Endothelial cell of umbilical vein (primary cell): Measurements from ENCODE around the gene SRGN. TPM values are rescaled to one million over a fixed set of nuclear protein-coding genes. Genes with fewer than 3 reads are reported as not detected.

Source experiments
- BruUV-seq: library from RNA; stranded (reverse); fragments of 400-500 nt; replicated peaks from 2 replicates; lab custom pipeline; 2021; lab: Mats Ljungman, UMichigan
- CTCF ChIA-PET: fragments of 300-600, 350-600 bp; sonication (Branson Sonifier 250); formaldehyde crosslinking; loops from one replicate; lab custom pipeline; 2021; ENCODE audit warnings: antibody characterized with exemption, inconsistent platforms; lab: Charles Lee
- POLR2A ChIA-PET: fragments of 300-600, 350-600 bp; sonication (Branson Sonifier 250); formaldehyde crosslinking; loops from one replicate; lab custom pipeline; 2021; ENCODE audit warnings: antibody characterized with exemption, inconsistent platforms; lab: Charles Lee
- DNase-seq: peaks from one replicate; pipeline ENCODE4 v3.0.0-alpha.2; 2011; ENCODE audit warnings: low read depth, low spot score
- FAIRE-seq: peaks from 2 replicates; lab custom pipeline; 2011; peaks lifted over from hg19 to GRCh38; lab: Jason Lieb, UNC
- H2AFZ ChIP-seq: 2 replicates; pipeline ENCODE4 v1.6.0; 2012; ENCODE audit warnings: low read depth, low read length, control low read depth, inconsistent platforms
- H3K27ac ChIP-seq: 2 replicates; pipeline ENCODE4 v1.5.1; 2011; ENCODE audit warnings: low read depth, mild to moderate bottlenecking, control low read depth, low read length, moderate library complexity; ENCODE audit not compliant: insufficient read depth
- H3K27me3 ChIP-seq, 2 experiments: 2 replicates each; pipeline versions ENCODE4 v1.6.0 to v1.6.1; 2011; ENCODE audit warnings: low read length in 2 of 2, mixed read lengths in 1 of 2; ENCODE audit not compliant: control insufficient read depth in 2 of 2, insufficient read depth in 2 of 2
- H3K36me3 ChIP-seq, 2 experiments: 2 replicates in 1 of 2; 3 replicates in 1 of 2; pipeline ENCODE4 v1.5.1; 2011; ENCODE audit warnings: low read length in 2 of 2, mild to moderate bottlenecking in 1 of 2, moderate library complexity in 1 of 2; ENCODE audit not compliant: control insufficient read depth in 2 of 2, insufficient read depth in 2 of 2; ENCODE audit errors: extremely low read depth in 1 of 2
- H3K4me1 ChIP-seq: 3 replicates; pipeline ENCODE4 v1.5.1; 2011; ENCODE audit warnings: mild to moderate bottlenecking, low read length; ENCODE audit not compliant: control insufficient read depth, insufficient read depth; ENCODE audit errors: extremely low read depth
- H3K4me2 ChIP-seq: 2 replicates; pipeline ENCODE4 v1.6.1; 2011; ENCODE audit warnings: low read length, control low read depth, mixed read lengths; ENCODE audit not compliant: insufficient read depth
- H3K4me3 ChIP-seq, 3 experiments: fragments of 200-600 bp in 1 of 3; sonication (generic), shearing (Covaris generic) in 1 of 3; replicated peaks in 1 of 3; 2 replicates each; pipeline ENCODE4 v1.5.1; 2011 to 2016; ENCODE audit warnings: control low read depth in 3 of 3, low read length in 3 of 3, mild to moderate bottlenecking in 2 of 3, inconsistent platforms in 1 of 3, low read depth in 1 of 3, moderate library complexity in 1 of 3; ENCODE audit not compliant: insufficient read depth in 1 of 3
- H3K79me2 ChIP-seq: 2 replicates; pipeline ENCODE4 v1.6.0; 2012; ENCODE audit warnings: low read length, inconsistent platforms; ENCODE audit not compliant: control insufficient read depth, insufficient read depth
- H3K9ac ChIP-seq: replicated peaks from 2 replicates; pipeline ENCODE3; 2011; ENCODE audit warnings: low read length, control low read depth; ENCODE audit not compliant: insufficient read depth; ENCODE audit errors: extremely low read depth
- H3K9me1 ChIP-seq: replicated peaks from 3 replicates; pipeline ENCODE4 v1.6.0; 2011; ENCODE audit warnings: mild to moderate bottlenecking, low read length; ENCODE audit not compliant: control insufficient read depth, insufficient read depth; ENCODE audit errors: extremely low read depth
- H3K9me3 ChIP-seq: replicated peaks from 2 replicates; pipeline ENCODE4 v1.5.1; 2012; ENCODE audit warnings: low read length, inconsistent platforms; ENCODE audit not compliant: control insufficient read depth, insufficient read depth
- H4K20me1 ChIP-seq: replicated peaks from 2 replicates; pipeline ENCODE3; 2011; ENCODE audit warnings: mild to moderate bottlenecking, low read length; ENCODE audit not compliant: control insufficient read depth, insufficient read depth; ENCODE audit errors: extremely low read depth
- EZH2 ChIP-seq: IDR thresholded peaks from 2 replicates; pipeline ENCODE4 v1.6.1; 2012; ENCODE audit warnings: borderline replicate concordance, low read depth, mild to moderate bottlenecking, moderate library complexity, low read length, inconsistent platforms; ENCODE audit not compliant: severe bottlenecking
- FOS ChIP-seq: IDR thresholded peaks from 2 replicates; pipeline ENCODE4 v1.6.1; 2011; ENCODE audit warnings: mild to moderate bottlenecking, low read length, moderate library complexity, borderline replicate concordance; ENCODE audit not compliant: insufficient read depth
- GATA2 ChIP-seq: IDR thresholded peaks from 2 replicates; pipeline ENCODE4 v1.7.0; 2011; ENCODE audit warnings: low read depth, mild to moderate bottlenecking, moderate library complexity, mixed read lengths, low read length; ENCODE audit not compliant: insufficient read length, insufficient read depth
- JUN ChIP-seq: IDR thresholded peaks from 2 replicates; pipeline ENCODE4 v1.6.1; 2011; ENCODE audit warnings: borderline replicate concordance, low read depth; ENCODE audit not compliant: insufficient read length, insufficient read depth
- MYC ChIP-seq: IDR thresholded peaks from one replicate; pipeline ENCODE4 v1.6.1; 2011; ENCODE audit warnings: mild to moderate bottlenecking, low read depth, low read length
- POLR2A ChIP-seq: IDR thresholded peaks from 2 replicates; pipeline ENCODE4 v1.6.1; 2012; ENCODE audit warnings: low read depth, mild to moderate bottlenecking, control low read depth, low read length
- POLR2AphosphoS5 ChIP-seq: IDR thresholded peaks from 2 replicates; pipeline ENCODE4 v1.6.1; 2012; ENCODE audit warnings: low read depth, mild to moderate bottlenecking, control low read depth, low read length, moderate library complexity; ENCODE audit not compliant: insufficient read depth
- dilution Hi-C: fragments of 300-500 bp; cut with MboI; formaldehyde crosslinking; loops from one replicate; pipeline ENCODE4 v1.15.0; 2019; ENCODE audit warnings: low sequenced_read_pairs; ENCODE audit not compliant: extremely low pct_ligation_motif_present
- intact Hi-C: fragments of 100-400 bp; cut with micrococcal nuclease; formaldehyde crosslinking; loops from one replicate; pipeline ENCODE4 v1.10.0; 2022
- polyA plus RNA-seq, 4 experiments: library from polyadenylated mRNA; depleted of rRNA in 3 of 4; stranded (reverse) in 3 of 4; unstranded in 1 of 4; fragments of >200 nt; gene quantifications; 2 replicates each; pipeline versions ENCODE4 v1.2.1 to v1.2.3, GENCODE V29; 2011 to 2012; ENCODE audit warnings: missing spikeins in 1 of 4
- total RNA-seq: library from RNA; stranded (reverse); gene quantifications from 2 replicates; pipeline ENCODE4 v1.2.3, GENCODE V29; 2021
- TF ChIP-seq, protein P1 (sequence below), 2 donors: IDR thresholded peaks; 1 replicate in 1 of 2; 2 replicates in 1 of 2; pipeline ENCODE4 v1.5.1; 2011; ENCODE audit warnings: low read length in 2 of 2, mild to moderate bottlenecking in 2 of 2, moderate library complexity in 2 of 2, control low read depth in 1 of 2, inconsistent platforms in 1 of 2, low read depth in 1 of 2; ENCODE audit not compliant: insufficient read depth in 1 of 2; ENCODE audit errors: extremely low read depth in 1 of 2
- TF ChIP-seq, protein P2 (sequence below): IDR thresholded peaks from 2 replicates; pipeline ENCODE4 v1.6.1; 2011; ENCODE audit not compliant: insufficient read depth, insufficient read length

The SRGN gene
- total and polyA plus RNA-seq, 2 donors (not counting 3 experiments of a cell fraction or from before 2014, with no cell fraction given) = 384 to 450 TPM

GRCh38 chr10:69075431-69075830, 12.5 kb upstream of the SRGN start:
- H3K36me3 ChIP-seq = no peaks in the 10 kb centered on the region
- FAIRE-seq = no peak

More at GRCh38 chr10:69075431-69075830, 12.5 kb upstream of the SRGN start:
- no peak for DNase-seq
- dilution Hi-C loops (no loop called here), intact Hi-C loops (no loop called here)
- Histone ChIP-seq H3K27ac (no peak overlapping the region), H3K4me1 (peaks cover 3% of the 10 kb centered on the region), H3K4me2 (no peak overlapping the region), H3K27me3 (no peaks in the 10 kb centered on the region), H3K4me3 (no peak overlapping the region), H3K9me1 (no peaks in the 10 kb centered on the region), H3K9ac (no peak overlapping the region), H2AFZ (no peak overlapping the region), H4K20me1 (no peaks in the 10 kb centered on the region), H3K9me3 (no peaks in the 10 kb centered on the region), H3K79me2 (no peaks in the 10 kb centered on the region)
- no peak for TF ChIP-seq JUN
- TF ChIP-seq, protein P1, sequence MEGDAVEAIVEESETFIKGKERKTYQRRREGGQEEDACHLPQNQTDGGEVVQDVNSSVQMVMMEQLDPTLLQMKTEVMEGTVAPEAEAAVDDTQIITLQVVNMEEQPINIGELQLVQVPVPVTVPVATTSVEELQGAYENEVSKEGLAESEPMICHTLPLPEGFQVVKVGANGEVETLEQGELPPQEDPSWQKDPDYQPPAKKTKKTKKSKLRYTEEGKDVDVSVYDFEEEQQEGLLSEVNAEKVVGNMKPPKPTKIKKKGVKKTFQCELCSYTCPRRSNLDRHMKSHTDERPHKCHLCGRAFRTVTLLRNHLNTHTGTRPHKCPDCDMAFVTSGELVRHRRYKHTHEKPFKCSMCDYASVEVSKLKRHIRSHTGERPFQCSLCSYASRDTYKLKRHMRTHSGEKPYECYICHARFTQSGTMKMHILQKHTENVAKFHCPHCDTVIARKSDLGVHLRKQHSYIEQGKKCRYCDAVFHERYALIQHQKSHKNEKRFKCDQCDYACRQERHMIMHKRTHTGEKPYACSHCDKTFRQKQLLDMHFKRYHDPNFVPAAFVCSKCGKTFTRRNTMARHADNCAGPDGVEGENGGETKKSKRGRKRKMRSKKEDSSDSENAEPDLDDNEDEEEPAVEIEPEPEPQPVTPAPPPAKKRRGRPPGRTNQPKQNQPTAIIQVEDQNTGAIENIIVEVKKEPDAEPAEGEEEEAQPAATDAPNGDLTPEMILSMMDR (IDR thresholded peaks at IDR 0.05; ENCODE audit: extremely low read depth in 1 of 2, insufficient read depth in 1 of 2, low read depth in 1 of 2, low read length in 2 of 2) = no peak
- TF ChIP-seq GATA2 = no peak
- TF ChIP-seq POLR2A = no peak
- no peak for TF ChIP-seq EZH2
- TF ChIP-seq MYC = no peak
- TF ChIP-seq, protein P2, sequence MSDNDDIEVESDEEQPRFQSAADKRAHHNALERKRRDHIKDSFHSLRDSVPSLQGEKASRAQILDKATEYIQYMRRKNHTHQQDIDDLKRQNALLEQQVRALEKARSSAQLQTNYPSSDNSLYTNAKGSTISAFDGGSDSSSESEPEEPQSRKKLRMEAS = no peak
- no peak for TF ChIP-seq FOS
- TF ChIP-seq POLR2AphosphoS5 = no peak
- no TSS peak for BruUV-seq
- POLR2A ChIA-PET = no interaction called here
- CTCF ChIA-PET = interaction anchor here (3.6 kb wide), 1 partner anchor 70 kb away, joined by 16 read pairs; no protein-coding TSS in a partner anchor
